Activated B cell treated with CpG ODN at 0.5 μM for 24 hours (primary cell): ENCODE data around the gene KXD1. TPM values are rescaled to one million over a fixed set of nuclear protein-coding genes. Genes with fewer than 3 reads are reported as not detected.
"Not testable (repeated sequence)": the region's sequence is repeated elsewhere in the genome, so short reads cannot be mapped to it uniquely, and the experiment has no call there.

Experiments used
- ATAC-seq: fragments of 200-7000 bp; cut with Tn5 transposase; one replicate; pipeline ENCODE4 v1.10.0; 2021; ENCODE audit warnings: low read depth, mild to moderate bottlenecking, moderate library complexity
- CTCF ChIA-PET: fragments of 350-600 bp; sonication (Branson Sonifier 250); formaldehyde crosslinking; loops from one replicate; lab custom pipeline; 2021; ENCODE audit warnings: antibody characterized with exemption; lab: Charles Lee
- POLR2A ChIA-PET: fragments of 350-600 bp; sonication (Branson Sonifier 250); formaldehyde crosslinking; loops from one replicate; lab custom pipeline; 2021; ENCODE audit warnings: antibody characterized with exemption; lab: Charles Lee
- DNase-seq: peaks from one replicate; pipeline ENCODE4 v3.0.0; 2022
- H3K27ac Mint-ChIP-seq: one replicate; pipeline ENCODE4 v1.8.0; 2020; ENCODE audit warnings: mixed read lengths
- H3K27me3 Mint-ChIP-seq: one replicate; pipeline ENCODE4 v1.8.0; 2021; ENCODE audit warnings: mixed read lengths
- H3K36me3 Mint-ChIP-seq: one replicate; pipeline ENCODE4 v1.8.0; 2021; ENCODE audit warnings: low read depth, mixed read lengths
- H3K4me1 Mint-ChIP-seq: one replicate; pipeline ENCODE4 v1.8.0; 2021; ENCODE audit warnings: mixed read lengths
- H3K4me3 Mint-ChIP-seq: one replicate; pipeline ENCODE4 v1.8.0; 2020; ENCODE audit warnings: mild to moderate bottlenecking, mixed read lengths
- H3K9me3 Mint-ChIP-seq: one replicate; pipeline ENCODE4 v1.8.0; 2020; ENCODE audit warnings: mixed read lengths
- CTCF ChIP-seq: fragments of 200-600 bp; IDR thresholded peaks from one replicate; pipeline ENCODE4 v1.8.0; 2022; ENCODE audit warnings: antibody characterized with exemption, mild to moderate bottlenecking
- intact Hi-C: fragments of 100-400 bp; cut with micrococcal nuclease; formaldehyde crosslinking; loops from one replicate; pipeline ENCODE4 v1.15.1; 2024
- total RNA-seq: library from RNA; stranded (reverse); gene quantifications from 2 replicates; pipeline ENCODE4 v1.2.3, GENCODE V29; 2022

The KXD1 gene
- total RNA-seq, 1 donor from 2014 or later: 88.8 TPM

GRCh38 chr19:18533058-18533457, 24.6 kb upstream of the KXD1 start:
- peaks cover 39% of the 10 kb centered on the region for H3K36me3 Mint-ChIP-seq
- TF ChIP-seq CTCF: no peak
- POLR2A ChIA-PET: no interaction called here
- intact Hi-C loops: no loop called here
- H3K27ac Mint-ChIP-seq: no peak overlapping the region
- no peak for ATAC-seq
- CTCF ChIA-PET: no interaction called here
- no peaks in the 10 kb centered on the region for H3K27me3 Mint-ChIP-seq
- DNase-seq: no peak
- no peaks in the 10 kb centered on the region for H3K4me1 Mint-ChIP-seq
- H3K9me3 Mint-ChIP-seq: no peaks in the 10 kb centered on the region
- no peak overlapping the region for H3K4me3 Mint-ChIP-seq

- peaks cover 53% of the 10 kb centered on the region for H3K36me3 Mint-ChIP-seq
- no peak for TF ChIP-seq CTCF
- no peaks in the 10 kb centered on the region for H3K9me3 Mint-ChIP-seq
- H3K27ac Mint-ChIP-seq: no peak overlapping the region
- DNase-seq (no peak), ATAC-seq (no peak)
- H3K27me3 Mint-ChIP-seq: no peaks in the 10 kb centered on the region
- intact Hi-C loops: no loop called here
- H3K4me1 Mint-ChIP-seq: peaks cover 3% of the 10 kb centered on the region
- no peak overlapping the region for H3K4me3 Mint-ChIP-seq
- ChIA-PET POLR2A (no interaction called here), CTCF (no interaction called here)
Measured at GRCh38 chr19:18536475-18536874, 21.2 kb upstream of the KXD1 start.

GRCh38 chr19:18537431-18537830, 20.2 kb upstream of the KXD1 start:
- H3K4me1 Mint-ChIP-seq: peaks cover 11% of the 10 kb centered on the region
- POLR2A ChIA-PET: no interaction called here
- H3K27me3 Mint-ChIP-seq: no peaks in the 10 kb centered on the region
- H3K4me3 Mint-ChIP-seq: no peak overlapping the region
- TF ChIP-seq CTCF: no peak
- H3K27ac Mint-ChIP-seq: no peak overlapping the region
- H3K9me3 Mint-ChIP-seq: no peaks in the 10 kb centered on the region
- CTCF ChIA-PET: no interaction called here
- intact Hi-C loops: no loop called here
- H3K36me3 Mint-ChIP-seq: peaks cover 47% of the 10 kb centered on the region
- ATAC-seq: no peak
- DNase-seq: no peak

- ATAC-seq (no peak), DNase-seq (no peak)
- H3K27ac Mint-ChIP-seq: peak overlapping the region; percentile 10
- ChIA-PET POLR2A (interaction anchor here (0.5 to 0.8 kb wide), 2 partner anchors 16 to 33 kb away, joined by 4 to 8 read pairs; partner anchors contain the start of gene UBA52), CTCF (no interaction called here)
- no peaks in the 10 kb centered on the region for H3K9me3 Mint-ChIP-seq
- peaks cover 14% of the 10 kb centered on the region for H3K4me1 Mint-ChIP-seq
- H3K36me3 Mint-ChIP-seq: peaks cover 40% of the 10 kb centered on the region
- no peak overlapping the region for H3K4me3 Mint-ChIP-seq
- no peaks in the 10 kb centered on the region for H3K27me3 Mint-ChIP-seq
- TF ChIP-seq CTCF: no peak
- intact Hi-C loops: no loop called here
Measured at GRCh38 chr19:18538115-18538514, 19.6 kb upstream of the KXD1 start.

- POLR2A ChIA-PET: no interaction called here
- no peak overlapping the region for H3K27ac Mint-ChIP-seq
- ATAC-seq (no peak), DNase-seq (no peak)
- no peak overlapping the region for H3K4me3 Mint-ChIP-seq
- no peaks in the 10 kb centered on the region for H3K27me3 Mint-ChIP-seq
- H3K4me1 Mint-ChIP-seq: peaks cover 21% of the 10 kb centered on the region
- H3K36me3 Mint-ChIP-seq: peaks cover 39% of the 10 kb centered on the region
- CTCF ChIA-PET: no interaction called here
- intact Hi-C loops: no loop called here
- TF ChIP-seq CTCF: no peak
- no peaks in the 10 kb centered on the region for H3K9me3 Mint-ChIP-seq
Measured at GRCh38 chr19:18539372-18539771, 18.3 kb upstream of the KXD1 start.

DNA sequence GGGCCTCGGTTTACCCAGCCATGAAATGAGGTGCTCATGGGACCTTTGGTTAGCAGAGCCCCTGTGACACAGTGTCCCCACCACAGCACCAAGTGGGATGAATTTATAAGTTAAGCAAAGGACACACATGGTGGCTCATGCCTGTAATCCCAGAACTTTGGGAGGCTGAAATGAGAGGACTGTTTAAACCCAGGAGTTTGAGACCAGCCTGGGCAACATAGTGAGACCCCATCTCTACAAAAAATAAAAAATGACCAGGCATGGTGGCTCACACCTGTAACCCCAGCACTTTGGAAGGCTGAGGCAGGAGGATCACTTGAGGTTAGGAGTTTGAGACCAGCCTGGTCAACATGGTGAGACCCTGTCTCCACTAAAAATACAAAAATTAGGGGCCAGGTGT, 17.5 kb upstream of the KXD1 start:
- peaks cover 36% of the 10 kb centered on the region for H3K36me3 Mint-ChIP-seq
- CTCF ChIA-PET, H3K27ac Mint-ChIP-seq, H3K9me3 Mint-ChIP-seq, ATAC-seq, H3K27me3 Mint-ChIP-seq, POLR2A ChIA-PET, DNase-seq, H3K4me3 Mint-ChIP-seq: not testable (repeated sequence)
- H3K4me1 Mint-ChIP-seq: peaks cover 23% of the 10 kb centered on the region
- intact Hi-C loops: loop anchor here (5.0 kb wide), 1 partner anchor 47 kb away; the partner anchor contains the start of gene REX1BD
